ENCODE data around the gene MOB2. TPM values are rescaled to one million over a fixed set of nuclear protein-coding genes. Genes with fewer than 3 reads are reported as not detected.

MOB2 gene
- total RNA-seq, 3 donors from 2014 or later: 54.9 to 108 (median 61.5) TPM

GRCh38 chr11:1500466-1501420 lies 14.2 kb upstream of the MOB2 start:
- H3K4me1 ChIP-seq (ENCODE audit: low read depth): peaks cover 7% of the 10 kb centered on the region
- intact Hi-C loops (cut with DNase I, micrococcal nuclease): no loop called here
- DNase-seq: peak in 2 of 3 donors; percentile 12 to 45

GRCh38 chr11:1499899-1500298 lies 13.3 kb upstream of the MOB2 start:
- DNase-seq: peak in 1 of 3 donors; percentile 12
- H3K4me1 ChIP-seq (ENCODE audit: low read depth): peaks cover 7% of the 10 kb centered on the region

More at GRCh38 chr11:1500466-1501420, 14.2 kb upstream of the MOB2 start:
- Histone ChIP-seq H3K9me3 (no peaks in the 10 kb centered on the region), H3K4me3 (no peak overlapping the region), H3K36me3 (ENCODE audit: low read depth) (no peaks in the 10 kb centered on the region)
- TF ChIP-seq CTCF (IDR thresholded peaks at IDR 0.05): no peak
- no peak for ATAC-seq

GRCh38 chr11:1499261-1499890 lies 12.8 kb upstream of the MOB2 start:
- peak in 2 of 3 donors; percentile 14 to 41 for DNase-seq
- H3K4me1 ChIP-seq (ENCODE audit: low read depth): peaks cover 7% of the 10 kb centered on the region
- H3K4me3 ChIP-seq: no peak overlapping the region
- H3K36me3 ChIP-seq (ENCODE audit: low read depth): no peaks in the 10 kb centered on the region
- no peak for ATAC-seq
- no peaks in the 10 kb centered on the region for H3K9me3 ChIP-seq
- TF ChIP-seq CTCF (IDR thresholded peaks at IDR 0.05): no peak
- intact Hi-C loops (cut with DNase I, micrococcal nuclease): no loop called here

More at GRCh38 chr11:1499899-1500298, 13.3 kb upstream of the MOB2 start:
- H3K4me3 ChIP-seq: no peak overlapping the region
- no peak for TF ChIP-seq CTCF (IDR thresholded peaks at IDR 0.05)
- no peaks in the 10 kb centered on the region for H3K36me3 ChIP-seq (ENCODE audit: low read depth)
- no peaks in the 10 kb centered on the region for H3K9me3 ChIP-seq
- no peak for ATAC-seq
- intact Hi-C loops (cut with DNase I, micrococcal nuclease): no loop called here

DNA sequence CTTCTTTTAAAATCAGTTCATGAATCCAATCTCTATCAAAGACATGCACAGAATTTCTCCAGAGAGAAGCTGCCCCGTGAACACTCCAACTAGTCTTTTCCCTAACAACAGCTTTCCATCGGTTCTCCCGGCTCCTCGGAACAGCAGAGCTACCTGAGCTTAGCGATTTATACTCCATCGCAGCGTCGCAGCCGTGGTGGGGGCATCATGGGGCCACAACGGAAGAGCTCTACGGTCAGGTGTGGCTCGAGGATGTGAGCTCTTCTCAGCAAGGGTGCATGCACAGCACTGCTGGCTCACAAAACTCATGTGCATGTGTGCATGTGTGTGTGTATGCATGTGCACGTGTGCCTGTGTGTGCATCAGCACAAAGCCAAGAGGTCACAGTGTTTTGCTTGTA lies 11.7 kb upstream of the MOB2 start:
- ATAC-seq (no peak), DNase-seq (no peak)
- Histone ChIP-seq H3K36me3 (ENCODE audit: low read depth) (no peaks in the 10 kb centered on the region), H3K4me3 (no peak overlapping the region), H3K9me3 (no peaks in the 10 kb centered on the region), H3K4me1 (ENCODE audit: low read depth) (peaks cover 5% of the 10 kb centered on the region)
- TF ChIP-seq CTCF (IDR thresholded peaks at IDR 0.05): no peak
- intact Hi-C loops (cut with DNase I, micrococcal nuclease): no loop called here

DNA sequence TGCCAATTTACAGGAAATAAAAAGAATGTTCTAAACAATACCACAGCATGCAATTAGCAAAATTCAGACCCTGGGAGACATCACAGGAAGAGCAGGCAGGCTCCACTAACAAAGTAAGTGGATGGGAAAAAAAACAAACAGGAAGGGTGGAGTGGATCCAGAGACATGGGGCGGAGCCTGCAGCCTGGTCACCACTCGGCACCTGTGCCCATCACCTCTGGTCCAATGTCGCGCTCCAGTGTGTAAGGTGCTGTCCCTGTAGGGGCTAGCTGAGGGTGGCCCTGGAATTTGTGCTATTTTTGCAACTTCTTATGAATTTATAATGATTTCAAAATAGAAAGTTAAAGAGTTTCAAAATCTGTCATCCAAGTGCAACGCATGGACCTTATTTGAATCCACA lies 11.0 kb upstream of the MOB2 start:
- Histone ChIP-seq H3K36me3 (ENCODE audit: low read depth) (no peaks in the 10 kb centered on the region), H3K4me3 (no peak overlapping the region), H3K9me3 (no peaks in the 10 kb centered on the region), H3K4me1 (ENCODE audit: low read depth) (peaks cover 5% of the 10 kb centered on the region)
- DNase-seq (peak in 1 of 3 donors; percentile 7), ATAC-seq (no peak)
- no peak for TF ChIP-seq CTCF (IDR thresholded peaks at IDR 0.05)
- intact Hi-C loops (cut with DNase I, micrococcal nuclease): no loop called here
